HUES6 (cell line): ENCODE results near the gene DAP3.
"Not testable (repeated sequence)": the region's sequence is repeated elsewhere in the genome, so short reads cannot be mapped to it uniquely, and the experiment has no call there.

Experiments
- H3K27ac ChIP-seq: 2 replicates; pipeline ENCODE4 v1.7.0; 2013; ENCODE audit warnings: low read depth, mild to moderate bottlenecking, low read length, inconsistent platforms
- H3K27me3 ChIP-seq: 2 replicates; pipeline ENCODE4 v1.6.1; 2013; ENCODE audit warnings: low read length; ENCODE audit not compliant: control insufficient read depth, insufficient read depth
- H3K36me3 ChIP-seq: 2 replicates; pipeline ENCODE4 v1.6.1; 2013; ENCODE audit warnings: low read length; ENCODE audit not compliant: control insufficient read depth, insufficient read depth
- H3K4me1 ChIP-seq: 2 replicates; pipeline ENCODE4 v1.6.1; 2013; ENCODE audit warnings: low read length; ENCODE audit not compliant: control insufficient read depth, insufficient read depth
- H3K4me3 ChIP-seq: 2 replicates; pipeline ENCODE4 v1.5.1; 2013; ENCODE audit warnings: low read depth, low read length
- H3K9ac ChIP-seq: one replicate; pipeline ENCODE4 v1.6.1; 2013; ENCODE audit warnings: mild to moderate bottlenecking, low read length
- H3K9me3 ChIP-seq: 2 replicates; pipeline ENCODE4 v1.6.1; 2013; ENCODE audit warnings: low read depth, low read length; ENCODE audit not compliant: control insufficient read depth, insufficient read depth

DAP3 gene

GRCh38 chr1:155699062-155699461 is 10.2 kb downstream of the DAP3 start:
- H3K27me3 ChIP-seq, H3K27ac ChIP-seq, H3K4me1 ChIP-seq, H3K9ac ChIP-seq, H3K4me3 ChIP-seq: not testable (repeated sequence)
- H3K9me3 ChIP-seq: peaks cover 51% of the 10 kb centered on the region
- peaks cover 20% of the 10 kb centered on the region; the same call in 1 of the 2 replicates for H3K36me3 ChIP-seq

GRCh38 chr1:155701675-155702074 is 12.8 kb downstream of the DAP3 start:
- not testable (repeated sequence) for H3K9ac ChIP-seq, H3K27me3 ChIP-seq, H3K4me1 ChIP-seq

GRCh38 chr1:155703216-155703615 is 14.3 kb downstream of the DAP3 start:
- no peak overlapping the region for H3K27ac ChIP-seq
- H3K9me3 ChIP-seq: peaks cover 18% of the 10 kb centered on the region

More at GRCh38 chr1:155701675-155702074, 12.8 kb downstream of the DAP3 start:
- H3K27ac ChIP-seq, H3K4me3 ChIP-seq, H3K36me3 ChIP-seq: not testable (repeated sequence)
- peaks cover 30% of the 10 kb centered on the region for H3K9me3 ChIP-seq

GRCh38 chr1:155704414-155704813 is 15.5 kb downstream of the DAP3 start:
- H3K36me3 ChIP-seq: not testable (repeated sequence)

More at GRCh38 chr1:155703216-155703615, 14.3 kb downstream of the DAP3 start:
- no peak overlapping the region for H3K4me3 ChIP-seq
- no peaks in the 10 kb centered on the region for H3K27me3 ChIP-seq
- H3K36me3 ChIP-seq: peaks cover 3% of the 10 kb centered on the region; the same call in 1 of the 2 replicates
- H3K4me1 ChIP-seq: no peaks in the 10 kb centered on the region
- no peak overlapping the region for H3K9ac ChIP-seq

GRCh38 chr1:155706139-155706538 is 17.2 kb downstream of the DAP3 start:
- peaks cover 9% of the 10 kb centered on the region for H3K36me3 ChIP-seq
- no peaks in the 10 kb centered on the region for H3K9me3 ChIP-seq
- no peaks in the 10 kb centered on the region for H3K27me3 ChIP-seq
- no peak overlapping the region for H3K4me3 ChIP-seq
- H3K9ac ChIP-seq: no peak overlapping the region
- no peaks in the 10 kb centered on the region for H3K4me1 ChIP-seq
- H3K27ac ChIP-seq: no peak overlapping the region

More at GRCh38 chr1:155704414-155704813, 15.5 kb downstream of the DAP3 start:
- not testable (repeated sequence) for H3K27me3 ChIP-seq, H3K9ac ChIP-seq, H3K4me1 ChIP-seq, H3K27ac ChIP-seq, H3K9me3 ChIP-seq, H3K4me3 ChIP-seq

- H3K27me3 ChIP-seq: no peaks in the 10 kb centered on the region
- H3K9me3 ChIP-seq: no peaks in the 10 kb centered on the region
- peaks cover 32% of the 10 kb centered on the region for H3K36me3 ChIP-seq
- no peaks in the 10 kb centered on the region for H3K4me1 ChIP-seq
- H3K4me3 ChIP-seq: no peak overlapping the region
- H3K27ac ChIP-seq: no peak overlapping the region
- H3K9ac ChIP-seq: no peak overlapping the region
Observed at GRCh38 chr1:155709391-155709790, 20.5 kb downstream of the DAP3 start.

GRCh38 chr1:155711457-155711856 is 22.6 kb downstream of the DAP3 start:
- H3K4me3 ChIP-seq, H3K9ac ChIP-seq, H3K4me1 ChIP-seq, H3K9me3 ChIP-seq, H3K27me3 ChIP-seq, H3K27ac ChIP-seq: not testable (repeated sequence)
- H3K36me3 ChIP-seq: peaks cover 43% of the 10 kb centered on the region

GRCh38 chr1:155712636-155713035 is 23.7 kb downstream of the DAP3 start:
- not testable (repeated sequence) for H3K4me1 ChIP-seq, H3K9ac ChIP-seq, H3K27me3 ChIP-seq, H3K9me3 ChIP-seq, H3K4me3 ChIP-seq, H3K27ac ChIP-seq
- peaks cover 51% of the 10 kb centered on the region for H3K36me3 ChIP-seq

- Histone ChIP-seq H3K9ac (no peak overlapping the region), H3K27ac (no peak overlapping the region), H3K9me3 (no peaks in the 10 kb centered on the region), H3K36me3 (peaks cover 54% of the 10 kb centered on the region), H3K4me3 (no peak overlapping the region), H3K27me3 (no peaks in the 10 kb centered on the region), H3K4me1 (no peaks in the 10 kb centered on the region)
Observed at GRCh38 chr1:155713075-155713474, 24.2 kb downstream of the DAP3 start.

GRCh38 chr1:155715056-155715455 is 26.2 kb downstream of the DAP3 start:
- not testable (repeated sequence) for H3K9me3 ChIP-seq, H3K4me3 ChIP-seq, H3K27ac ChIP-seq, H3K4me1 ChIP-seq, H3K9ac ChIP-seq, H3K27me3 ChIP-seq
- peaks cover 55% of the 10 kb centered on the region for H3K36me3 ChIP-seq

GRCh38 chr1:155715777-155716176 is 26.9 kb downstream of the DAP3 start:
- H3K27ac ChIP-seq: no peak overlapping the region
- H3K4me3 ChIP-seq: no peak overlapping the region
- H3K36me3 ChIP-seq: peaks cover 61% of the 10 kb centered on the region
- H3K27me3 ChIP-seq: no peaks in the 10 kb centered on the region
- H3K4me1 ChIP-seq: no peaks in the 10 kb centered on the region
- no peak overlapping the region for H3K9ac ChIP-seq
- no peaks in the 10 kb centered on the region for H3K9me3 ChIP-seq

GRCh38 chr1:155717041-155717440 is 28.1 kb downstream of the DAP3 start:
- Histone ChIP-seq H3K4me1 (no peaks in the 10 kb centered on the region), H3K27ac (no peak overlapping the region), H3K36me3 (peaks cover 67% of the 10 kb centered on the region), H3K27me3 (no peaks in the 10 kb centered on the region), H3K9me3 (no peaks in the 10 kb centered on the region), H3K9ac (no peak overlapping the region), H3K4me3 (no peak overlapping the region)
